B cell (primary cell): ENCODE measurements around the gene CNTNAP4. TPM values are rescaled to one million over a fixed set of nuclear protein-coding genes. Genes with fewer than 3 reads are reported as not detected.

Source experiments
- ATAC-seq: fragments of 200-7000 bp; cut with Tn5 transposase; one replicate; pipeline ENCODE4 v1.10.0; 2021; ENCODE audit warnings: low read depth, mild to moderate bottlenecking, moderate number of reproducible peaks, moderate library complexity
- CTCF ChIA-PET: fragments of 350-600 bp; sonication (Branson Sonifier 250); formaldehyde crosslinking; loops from one replicate; lab custom pipeline; 2021; ENCODE audit warnings: antibody characterized with exemption, inconsistent platforms; lab: Charles Lee
- POLR2A ChIA-PET: fragments of 350-600 bp; sonication (Branson Sonifier 250); formaldehyde crosslinking; loops from one replicate; lab custom pipeline; 2021; ENCODE audit warnings: antibody characterized with exemption; lab: Charles Lee
- DNase-seq: peaks from one replicate; pipeline ENCODE4 v3.0.0; 2013
- H2AFZ ChIP-seq: 2 replicates; pipeline ENCODE4 v1.6.1; 2012; ENCODE audit warnings: mild to moderate bottlenecking, low read depth, low read length; ENCODE audit not compliant: insufficient read depth, poor library complexity, severe bottlenecking
- H3K27ac ChIP-seq, 2 donors: 1 replicate in 1 of 2; 2 replicates in 1 of 2; pipeline ENCODE4 v1.5.1; 2012 to 2013; ENCODE audit warnings: low read length in 2 of 2, mild to moderate bottlenecking in 2 of 2, moderate library complexity in 1 of 2
- H3K27me3 ChIP-seq, 4 experiments: fragments of 200-600 bp in 1 of 4; sonication (generic) in 1 of 4; replicated peaks in 1 of 4; 1 replicate in 2 of 4; 2 replicates in 2 of 4; pipeline versions ENCODE4 v1.6.1 to v1.7.0; 2013 to 2016; ENCODE audit warnings: low read length in 3 of 4, mild to moderate bottlenecking in 2 of 4, mixed read lengths in 1 of 4, moderate library complexity in 1 of 4; ENCODE audit not compliant: insufficient read depth in 4 of 4, control insufficient read depth in 3 of 4; ENCODE audit errors: control extremely low read depth in 1 of 4
- H3K36me3 ChIP-seq, 2 experiments: replicated peaks in 1 of 2; 1 replicate in 1 of 2; 2 replicates in 1 of 2; pipeline versions ENCODE4 v1.6.1 to v1.7.1; 2013; ENCODE audit warnings: low read length in 1 of 2; ENCODE audit not compliant: insufficient read depth in 2 of 2, control insufficient read depth in 1 of 2; ENCODE audit errors: control extremely low read depth in 1 of 2, extremely low read depth in 1 of 2
- H3K4me1 ChIP-seq, 2 donors: fragments of 200-600 bp in 1 of 2; sonication (generic) in 1 of 2; 1 replicate in 1 of 2; 2 replicates in 1 of 2; pipeline versions ENCODE4 v1.5.1 to v1.6.1; 2013 to 2017; ENCODE audit warnings: low read length in 2 of 2; ENCODE audit not compliant: control insufficient read depth in 2 of 2, insufficient read depth in 2 of 2
- H3K4me2 ChIP-seq: replicated peaks from 2 replicates; pipeline ENCODE3; 2012; ENCODE audit warnings: mild to moderate bottlenecking, low read depth, low read length; ENCODE audit not compliant: poor library complexity, severe bottlenecking
- H3K4me3 ChIP-seq, 5 experiments: fragments of 200-600 bp in 1 of 5; sonication (generic) in 1 of 5; 1 replicate in 3 of 5; 2 replicates in 2 of 5; pipeline versions ENCODE4 v1.5.1 to v1.7.0; 2011 to 2016; ENCODE audit warnings: low read length in 4 of 5, mild to moderate bottlenecking in 4 of 5, low read depth in 2 of 5, control low read depth in 1 of 5, moderate library complexity in 1 of 5; ENCODE audit not compliant: insufficient read depth in 1 of 5; ENCODE audit errors: control extremely low read depth in 1 of 5, extremely low read depth in 1 of 5
- H3K79me2 ChIP-seq: fragments of 200-600 bp; sonication (generic); one replicate; pipeline ENCODE4 v1.6.0; 2016; ENCODE audit warnings: low read length; ENCODE audit not compliant: control insufficient read depth, insufficient read depth
- H3K9ac ChIP-seq: fragments of 200-600 bp; sonication (generic); 2 replicates; pipeline ENCODE4 v1.6.1; 2017; ENCODE audit warnings: mild to moderate bottlenecking, low read length, moderate library complexity
- H3K9me3 ChIP-seq, 3 donors: one replicate each; pipeline versions ENCODE4 v1.6.1 to v1.7.1; 2013; ENCODE audit warnings: low read length in 2 of 3; ENCODE audit not compliant: control insufficient read depth in 2 of 3, insufficient read depth in 1 of 3; ENCODE audit errors: control extremely low read depth in 1 of 3
- H4K20me1 ChIP-seq: 2 replicates; pipeline ENCODE4 v1.6.0; 2012; ENCODE audit warnings: mild to moderate bottlenecking, low read length; ENCODE audit not compliant: insufficient read depth, control insufficient read depth, poor library complexity, severe bottlenecking
- H3K27ac Mint-ChIP-seq: one replicate; pipeline ENCODE4 v1.8.0; 2021; ENCODE audit warnings: mixed read lengths
- H3K27me3 Mint-ChIP-seq: one replicate; pipeline ENCODE4 v1.8.0; 2021; ENCODE audit warnings: mixed read lengths
- H3K4me1 Mint-ChIP-seq: one replicate; pipeline ENCODE4 v1.8.0; 2021; ENCODE audit warnings: mixed read lengths
- H3K4me3 Mint-ChIP-seq: one replicate; pipeline ENCODE4 v1.8.0; 2021; ENCODE audit warnings: mixed read lengths
- H3K9me3 Mint-ChIP-seq: one replicate; pipeline ENCODE4 v1.8.0; 2022; ENCODE audit warnings: mixed read lengths; ENCODE audit not compliant: insufficient read depth
- CTCF ChIP-seq: fragments of 200-600 bp; IDR thresholded peaks from one replicate; pipeline ENCODE4 v1.8.0; 2022; ENCODE audit warnings: antibody characterized with exemption, mild to moderate bottlenecking
- EZH2 ChIP-seq: IDR thresholded peaks from 2 replicates; pipeline ENCODE4 v1.6.1; 2012; ENCODE audit warnings: borderline replicate concordance, low read depth, mild to moderate bottlenecking, moderate library complexity, low read length; ENCODE audit not compliant: insufficient read depth, poor library complexity, severe bottlenecking
- WGBS: methylation state at CpG from one replicate; pipeline ENCODE4 v1.1.5; 2013; ENCODE audit warnings: missing lambda C conversion rate; ENCODE audit not compliant: insufficient coverage; 5-methylcytosine and 5-hydroxymethylcytosine counted together
- intact Hi-C: fragments of 100-400 bp; cut with micrococcal nuclease; formaldehyde crosslinking; loops from one replicate; pipeline ENCODE4 v1.10.0; 2022
- polyA plus RNA-seq: library from polyadenylated mRNA; depleted of rRNA; stranded (reverse); fragments of >200 nt; gene quantifications from 2 replicates; pipeline ENCODE4 v1.2.3, GENCODE V29; 2012
- total RNA-seq, 2 donors: library from RNA; stranded (reverse); fragments of 120-200 nt in 1 of 2; gene quantifications; 1 replicate in 1 of 2; 2 replicates in 1 of 2; pipeline versions ENCODE4 v1.2.3 to v1.2.4, GENCODE V29; 2013 to 2022

Gene CNTNAP4
- total and polyA plus RNA-seq, 2 donors (not counting 1 experiment from before 2014, with no cell fraction given) = 0.06 TPM; not detected in 1

- H2AFZ ChIP-seq = no peak overlapping the region
- no peaks in the 10 kb centered on the region for H3K79me2 ChIP-seq
- H3K27me3 ChIP-seq = no peaks in the 10 kb centered on the region
- intact Hi-C loops = no loop called here
- H3K4me3 ChIP-seq = no peak overlapping the region
- no peak overlapping the region for H3K4me3 Mint-ChIP-seq
- no peak overlapping the region for H3K27ac Mint-ChIP-seq
- no peak overlapping the region for H3K9ac ChIP-seq
- H3K4me1 ChIP-seq = no peaks in the 10 kb centered on the region
- H3K36me3 ChIP-seq = no peaks in the 10 kb centered on the region
- DNase-seq (no peak), ATAC-seq (no peak)
- H3K27me3 Mint-ChIP-seq = no peaks in the 10 kb centered on the region
- ChIA-PET CTCF (no interaction called here), POLR2A (no interaction called here)
- H3K9me3 Mint-ChIP-seq = peaks cover 5% of the 10 kb centered on the region
- no peaks in the 10 kb centered on the region for H4K20me1 ChIP-seq
- H3K27ac ChIP-seq = no peak overlapping the region
- H3K4me2 ChIP-seq = no peak overlapping the region
- H3K9me3 ChIP-seq = no peaks in the 10 kb centered on the region
- no peaks in the 10 kb centered on the region for H3K4me1 Mint-ChIP-seq
- TF ChIP-seq EZH2 = no peak
- no CpG with 5 or more reads among the region's 1 CpG for WGBS
Observed at GRCh38 chr16:76336112-76336511, 58.9 kb downstream of the CNTNAP4 start.

- no peak overlapping the region for H3K27ac ChIP-seq
Observed at GRCh38 chr16:76338472-76338871, 61.3 kb downstream of the CNTNAP4 start.

More at GRCh38 chr16:76338472-76338871, 61.3 kb downstream of the CNTNAP4 start:
- no peaks in the 10 kb centered on the region for H3K36me3 ChIP-seq
- no peaks in the 10 kb centered on the region for H3K79me2 ChIP-seq
- no peak overlapping the region for H2AFZ ChIP-seq
- DNase-seq (no peak), ATAC-seq (no peak)
- no peak overlapping the region for H3K4me2 ChIP-seq
- no peak overlapping the region for H3K27ac Mint-ChIP-seq
- H3K4me1 Mint-ChIP-seq = no peaks in the 10 kb centered on the region
- H3K27me3 ChIP-seq = no peaks in the 10 kb centered on the region
- no peak overlapping the region for H3K4me3 ChIP-seq
- H3K9me3 Mint-ChIP-seq = peaks cover 5% of the 10 kb centered on the region
- H3K27me3 Mint-ChIP-seq = no peaks in the 10 kb centered on the region
- intact Hi-C loops = no loop called here
- H3K4me1 ChIP-seq = no peaks in the 10 kb centered on the region
- no peaks in the 10 kb centered on the region for H4K20me1 ChIP-seq
- no peak for TF ChIP-seq CTCF
- TF ChIP-seq EZH2 = no peak
- H3K9me3 ChIP-seq = no peaks in the 10 kb centered on the region
- CTCF ChIA-PET = no interaction called here
- no peak overlapping the region for H3K9ac ChIP-seq
- POLR2A ChIA-PET = no interaction called here
- no peak overlapping the region for H3K4me3 Mint-ChIP-seq
